NCI-H2107 treated with DMSO at 0.1 percent for 48 hours (cell line): ENCODE data around the gene GOLM1.

Experiments
- DNase-seq: peaks from one replicate; lab custom pipeline; 2025; ENCODE audit not compliant: unreplicated experiment; lab: John Stamatoyannopoulos, UW

The GOLM1 gene

GRCh38 chr9:85994191-85994590 lies 105.2 kb downstream of the GOLM1 start:
- DNase-seq = no peak

GRCh38 chr9:85987236-85987635 lies 112.1 kb downstream of the GOLM1 start:
- no peak for DNase-seq

- no peak for DNase-seq
Observed at GRCh38 chr9:85984457-85984856, 114.9 kb downstream of the GOLM1 start.

- no peak for DNase-seq
Observed at GRCh38 chr9:85981369-85981768, 118.0 kb downstream of the GOLM1 start.

GRCh38 chr9:85978496-85978895 lies 120.9 kb downstream of the GOLM1 start:
- DNase-seq = no peak
